ENCODE data around the gene MINAR2. TPM values are rescaled to one million over a fixed set of nuclear protein-coding genes. Genes with fewer than 3 reads are reported as not detected.

Gene MINAR2
- total RNA-seq, 4 donors from 2014 or later, result not detected

DNA sequence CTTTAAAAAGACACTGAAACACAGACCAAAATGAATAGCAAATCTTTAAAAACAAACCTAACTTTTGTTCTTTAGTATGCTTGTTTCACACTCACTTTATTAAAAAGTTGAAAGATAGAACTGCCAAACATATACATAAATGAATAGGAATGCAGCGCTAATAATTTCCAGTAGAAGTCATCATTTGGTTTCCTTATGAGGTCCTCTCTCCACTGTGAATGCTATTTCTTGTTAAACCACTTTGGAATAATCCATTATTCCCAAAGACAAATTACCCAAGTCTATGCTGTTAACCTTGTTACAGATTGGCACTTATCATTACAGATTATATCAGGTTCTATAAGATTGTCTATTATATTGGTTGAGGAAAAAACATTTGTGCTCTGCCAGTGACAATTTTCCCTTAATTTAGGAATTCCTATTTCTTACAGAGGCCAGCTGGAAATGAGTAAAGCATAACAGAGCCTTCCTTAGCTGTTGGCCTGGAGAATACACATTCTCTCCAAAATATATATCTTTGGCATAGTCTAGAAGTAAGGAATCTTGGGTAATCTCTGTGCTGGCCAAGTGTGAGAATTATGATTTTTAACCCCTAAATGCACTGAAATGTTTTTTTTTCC, 29.3 kb upstream of the MINAR2 start:
- H3K9me3 ChIP-seq, result no peaks in the 10 kb centered on the region
- no peaks in the 10 kb centered on the region for H3K36me3 ChIP-seq
- H3K4me3 ChIP-seq, result no peak overlapping the region
- no peaks in the 10 kb centered on the region for H3K27me3 ChIP-seq
- no peak for DNase-seq (ENCODE audit: low spot score in 2 of 2)
- TF ChIP-seq EP300 (IDR thresholded peaks at IDR 0.05) (no peak), POLR2A (IDR thresholded peaks at IDR 0.05) (no peak)
- TF ChIP-seq, protein P1, sequence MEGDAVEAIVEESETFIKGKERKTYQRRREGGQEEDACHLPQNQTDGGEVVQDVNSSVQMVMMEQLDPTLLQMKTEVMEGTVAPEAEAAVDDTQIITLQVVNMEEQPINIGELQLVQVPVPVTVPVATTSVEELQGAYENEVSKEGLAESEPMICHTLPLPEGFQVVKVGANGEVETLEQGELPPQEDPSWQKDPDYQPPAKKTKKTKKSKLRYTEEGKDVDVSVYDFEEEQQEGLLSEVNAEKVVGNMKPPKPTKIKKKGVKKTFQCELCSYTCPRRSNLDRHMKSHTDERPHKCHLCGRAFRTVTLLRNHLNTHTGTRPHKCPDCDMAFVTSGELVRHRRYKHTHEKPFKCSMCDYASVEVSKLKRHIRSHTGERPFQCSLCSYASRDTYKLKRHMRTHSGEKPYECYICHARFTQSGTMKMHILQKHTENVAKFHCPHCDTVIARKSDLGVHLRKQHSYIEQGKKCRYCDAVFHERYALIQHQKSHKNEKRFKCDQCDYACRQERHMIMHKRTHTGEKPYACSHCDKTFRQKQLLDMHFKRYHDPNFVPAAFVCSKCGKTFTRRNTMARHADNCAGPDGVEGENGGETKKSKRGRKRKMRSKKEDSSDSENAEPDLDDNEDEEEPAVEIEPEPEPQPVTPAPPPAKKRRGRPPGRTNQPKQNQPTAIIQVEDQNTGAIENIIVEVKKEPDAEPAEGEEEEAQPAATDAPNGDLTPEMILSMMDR (IDR thresholded peaks at IDR 0.05), result no peak
- no peak overlapping the region for H3K27ac ChIP-seq
- H3K4me1 ChIP-seq, result no peaks in the 10 kb centered on the region
- 72 to 73% methylated on average over 1 of the region's 1 CpG for WGBS, 2 donors

DNA sequence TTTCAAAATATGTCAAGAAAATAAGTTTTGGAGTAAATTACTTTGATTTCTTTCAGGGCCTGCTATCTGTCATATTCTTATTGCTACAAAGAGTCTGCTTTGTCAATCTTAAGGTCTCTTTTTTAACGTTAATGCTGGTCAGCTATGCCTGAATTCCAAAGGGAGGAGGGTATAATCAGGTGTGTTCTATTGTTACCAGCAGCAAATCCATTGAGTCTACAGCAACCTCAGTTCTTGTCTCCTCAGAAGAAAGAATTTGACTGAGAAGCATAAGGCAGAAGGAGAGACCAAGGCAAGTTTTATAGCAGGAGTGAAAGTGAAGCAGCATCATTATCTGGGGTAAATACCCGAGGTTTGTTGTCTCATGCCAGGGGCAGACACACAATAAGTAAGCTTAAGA, 23.7 kb upstream of the MINAR2 start:
- Histone ChIP-seq H3K9me3 (no peaks in the 10 kb centered on the region), H3K27ac (no peak overlapping the region), H3K4me3 (no peak overlapping the region), H3K36me3 (no peaks in the 10 kb centered on the region), H3K4me1 (no peaks in the 10 kb centered on the region), H3K27me3 (no peaks in the 10 kb centered on the region)
- WGBS, 2 donors, result 27 to 28% methylated on average over 2 of the region's 2 CpGs
- TF ChIP-seq POLR2A (IDR thresholded peaks at IDR 0.05), result no peak
- TF ChIP-seq, protein P1 (IDR thresholded peaks at IDR 0.05), result no peak
- TF ChIP-seq EP300 (IDR thresholded peaks at IDR 0.05), result no peak
- DNase-seq (ENCODE audit: low spot score in 2 of 2), result no peak

DNA sequence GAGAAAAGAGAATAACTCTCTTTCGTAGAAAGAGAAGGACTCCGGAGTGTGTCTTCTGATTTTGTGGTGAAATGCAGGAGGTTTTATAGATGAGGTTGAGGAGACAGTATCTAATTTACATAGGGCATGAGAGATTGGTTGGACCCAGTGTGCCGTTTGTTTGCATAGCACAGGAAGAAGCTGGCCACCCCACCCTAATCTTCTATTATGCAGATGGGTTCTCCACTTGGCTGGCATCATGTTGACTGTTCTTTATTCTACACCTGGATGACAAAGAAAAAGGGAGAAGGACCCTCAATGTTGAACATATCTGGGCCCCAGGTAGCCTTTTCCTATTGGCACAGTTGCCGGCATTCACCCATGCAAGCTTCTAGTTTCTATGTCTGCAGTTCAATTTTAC, 23.2 kb upstream of the MINAR2 start:
- H3K9me3 ChIP-seq, result no peaks in the 10 kb centered on the region
- H3K4me3 ChIP-seq, result no peak overlapping the region
- H3K27ac ChIP-seq, result no peak overlapping the region
- H3K36me3 ChIP-seq, result no peaks in the 10 kb centered on the region
- no peaks in the 10 kb centered on the region for H3K4me1 ChIP-seq
- no peaks in the 10 kb centered on the region for H3K27me3 ChIP-seq
- 85 to 93% methylated on average over 4 of the region's 4 CpGs for WGBS, 2 donors
- no peak for DNase-seq (ENCODE audit: low spot score in 2 of 2)
- no peak for TF ChIP-seq EP300 (IDR thresholded peaks at IDR 0.05)
- TF ChIP-seq POLR2A (IDR thresholded peaks at IDR 0.05), result no peak
- TF ChIP-seq, protein P1 (IDR thresholded peaks at IDR 0.05), result no peak

DNA sequence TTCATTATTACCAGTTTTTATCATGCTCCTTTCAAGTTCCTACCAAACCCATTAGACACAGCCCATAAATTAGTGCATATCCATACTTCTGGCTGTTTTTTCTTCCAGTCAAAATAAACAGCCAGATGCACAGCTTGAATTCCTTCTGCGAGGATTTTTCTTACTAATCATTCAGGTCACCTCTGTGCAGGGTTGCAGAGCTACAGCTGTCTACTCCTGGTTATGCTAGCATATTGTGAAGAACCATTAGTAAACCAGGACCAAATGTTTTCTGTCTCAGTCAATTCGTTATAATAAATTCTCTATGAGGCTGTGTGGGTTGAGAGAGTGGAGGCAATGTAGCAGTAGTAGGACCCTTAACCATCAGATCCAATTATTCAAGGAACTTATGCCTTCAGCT, 8.1 kb upstream of the MINAR2 start:
- Histone ChIP-seq H3K27ac (no peak overlapping the region), H3K4me3 (no peak overlapping the region), H3K9me3 (no peaks in the 10 kb centered on the region), H3K36me3 (no peaks in the 10 kb centered on the region), H3K27me3 (no peaks in the 10 kb centered on the region), H3K4me1 (no peaks in the 10 kb centered on the region)
- WGBS, 2 donors, result 54 to 75% methylated on average over 2 of the region's 2 CpGs
- no peak for DNase-seq (ENCODE audit: low spot score in 2 of 2)
- no peak for TF ChIP-seq POLR2A (IDR thresholded peaks at IDR 0.05)
- TF ChIP-seq, protein P1 (IDR thresholded peaks at IDR 0.05), result no peak
- TF ChIP-seq EP300 (IDR thresholded peaks at IDR 0.05), result no peak

DNA sequence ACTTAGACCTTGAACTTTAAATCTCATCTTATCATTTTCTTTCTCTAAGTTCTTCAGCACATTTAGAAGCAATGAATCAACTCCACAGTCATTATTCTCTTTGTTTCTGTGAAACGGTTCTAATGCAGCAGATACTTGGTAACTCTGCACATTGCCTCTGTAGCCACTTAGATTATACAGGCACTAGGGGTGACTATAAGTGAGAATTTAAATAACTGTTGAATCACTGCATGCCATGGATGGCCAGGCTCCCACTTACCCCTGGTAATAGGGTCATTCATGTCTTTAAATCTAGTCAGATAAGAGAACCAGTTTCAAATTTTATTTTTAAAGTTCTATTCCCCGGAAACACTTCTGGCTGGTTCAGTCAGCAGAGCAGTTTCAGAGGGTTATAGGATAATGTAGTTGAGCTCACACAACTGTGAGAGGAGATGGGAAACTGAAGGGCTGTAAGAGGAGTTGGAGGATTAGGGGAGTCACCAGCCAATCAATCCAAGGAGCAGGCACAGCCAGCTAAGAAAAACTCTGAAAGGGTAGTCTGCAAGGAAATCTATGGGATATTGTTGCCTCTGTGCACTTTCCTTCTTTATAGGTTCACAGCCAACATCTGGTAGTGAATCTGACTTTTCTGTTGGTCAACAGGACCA, 4.2 kb upstream of the MINAR2 start:
- no peak overlapping the region for H3K4me3 ChIP-seq
- no peak for DNase-seq (ENCODE audit: low spot score in 2 of 2)
- H3K27me3 ChIP-seq, result no peaks in the 10 kb centered on the region
- no peaks in the 10 kb centered on the region for H3K4me1 ChIP-seq
- H3K36me3 ChIP-seq, result no peaks in the 10 kb centered on the region
- TF ChIP-seq EP300 (IDR thresholded peaks at IDR 0.05) (no peak), POLR2A (IDR thresholded peaks at IDR 0.05) (no peak)
- TF ChIP-seq, protein P1 (IDR thresholded peaks at IDR 0.05), result no peak
- H3K9me3 ChIP-seq, result no peaks in the 10 kb centered on the region
- no peak overlapping the region for H3K27ac ChIP-seq
- WGBS, 2 donors, result 68 to 69% methylated on average over 2 of the region's 2 CpGs

All from tibial nerve (tissue), 4 donors.